SK-N-SH treated with all-trans-retinoic acid at 6 μM for 48 hours (cell line): ENCODE results near the gene C1QTNF12.

Source experiments
- ATAC-seq: fragments of 200-7000 bp; cut with Tn5 transposase; 3 replicates; pipeline ENCODE4 v1.9.1; 2020; ENCODE audit warnings: mild to moderate bottlenecking, moderate library complexity
- ARNTL ChIP-seq: fragments of 450-650 bp; formaldehyde crosslinking; IDR thresholded peaks from 2 replicates; pipeline ENCODE4 v1.5.0; 2020; ENCODE audit warnings: low read depth, mild to moderate bottlenecking, moderate library complexity, borderline replicate concordance
- BACH2 ChIP-seq: fragments of 250-450 bp; sonication (Bioruptor Pico); IDR thresholded peaks from 2 replicates; pipeline ENCODE4 v1.9.0; 2021; ENCODE audit warnings: mild to moderate bottlenecking, borderline replicate concordance
- CSDC2 ChIP-seq: fragments of 250-450 bp; sonication (Bioruptor Pico); IDR thresholded peaks from 2 replicates; pipeline ENCODE4 v1.5.0; 2020; ENCODE audit warnings: mild to moderate bottlenecking, moderate library complexity
- CSRNP3 ChIP-seq: fragments of 250-450 bp; sonication (Bioruptor Pico); IDR thresholded peaks from 2 replicates; pipeline ENCODE4 v1.5.1; 2021; ENCODE audit warnings: mild to moderate bottlenecking, moderate library complexity
- ESRRG ChIP-seq: fragments of 250-450 bp; sonication (Bioruptor Pico); IDR thresholded peaks from 2 replicates; pipeline ENCODE4 v1.6.1; 2021; ENCODE audit warnings: mild to moderate bottlenecking
- GLIS3 ChIP-seq: fragments of 250-450 bp; sonication (Bioruptor Pico); IDR thresholded peaks from 2 replicates; pipeline ENCODE4 v1.5.0; 2020; ENCODE audit warnings: mild to moderate bottlenecking, moderate library complexity
- ISL1 ChIP-seq: fragments of 250-450 bp; sonication (Bioruptor Pico); IDR thresholded peaks from 2 replicates; pipeline ENCODE4 v2.1.2; 2022; ENCODE audit warnings: mild to moderate bottlenecking, moderate library complexity
- OSR1 ChIP-seq: fragments of 250-450 bp; sonication (Bioruptor Pico); IDR thresholded peaks from 2 replicates; pipeline ENCODE4 v1.8.0; 2022; ENCODE audit warnings: moderate library complexity, mild to moderate bottlenecking, inconsistent platforms
- PPARA ChIP-seq: fragments of 250-450 bp; sonication (Bioruptor Pico); IDR thresholded peaks from 2 replicates; pipeline ENCODE4 v1.5.0; 2020; ENCODE audit warnings: mild to moderate bottlenecking, borderline replicate concordance
- RARB ChIP-seq: fragments of 250-450 bp; sonication (Bioruptor Pico); IDR thresholded peaks from 2 replicates; pipeline ENCODE4 v1.8.0; 2021; ENCODE audit warnings: mild to moderate bottlenecking, moderate library complexity
- SNAI2 ChIP-seq: fragments of 250-450 bp; sonication (Bioruptor Pico); IDR thresholded peaks from 2 replicates; pipeline ENCODE4 v1.5.0; 2020; ENCODE audit warnings: mild to moderate bottlenecking, moderate library complexity
- TCF4 ChIP-seq: fragments of 250-450 bp; sonication (Bioruptor Pico); IDR thresholded peaks from 2 replicates; pipeline ENCODE4 v1.8.0; 2021; ENCODE audit warnings: mild to moderate bottlenecking, moderate library complexity, borderline replicate concordance
- TOX ChIP-seq: fragments of 250-450 bp; sonication (Bioruptor Pico); IDR thresholded peaks from 2 replicates; pipeline ENCODE4 v1.8.0; 2021; ENCODE audit warnings: mild to moderate bottlenecking, moderate library complexity, borderline replicate concordance
- TSHZ2 ChIP-seq: fragments of 250-450 bp; sonication (Bioruptor Pico); IDR thresholded peaks from 2 replicates; pipeline ENCODE4 v1.5.0; 2020; ENCODE audit warnings: mild to moderate bottlenecking, moderate library complexity
- ZC3H10 ChIP-seq: fragments of 250-450 bp; sonication (Bioruptor Pico); IDR thresholded peaks from 2 replicates; pipeline ENCODE4 v1.5.1; 2021; ENCODE audit warnings: mild to moderate bottlenecking, moderate library complexity
- ZFP3 ChIP-seq: fragments of 250-450 bp; sonication (Bioruptor Pico); IDR thresholded peaks from 2 replicates; pipeline ENCODE4 v1.5.0; 2020; ENCODE audit warnings: mild to moderate bottlenecking, moderate library complexity
- ZFP30 ChIP-seq: fragments of 450-650 bp; formaldehyde crosslinking; IDR thresholded peaks from 2 replicates; pipeline ENCODE4 v1.5.0; 2022; ENCODE audit warnings: mild to moderate bottlenecking, moderate library complexity
- ZNF565 ChIP-seq: fragments of 450-650 bp; formaldehyde crosslinking; conservative IDR thresholded peaks from 2 replicates; pipeline ENCODE4 v1.5.0; 2020; ENCODE audit warnings: low read depth, mild to moderate bottlenecking, moderate library complexity
- ZNF70 ChIP-seq: fragments of 450-650 bp; formaldehyde crosslinking; IDR thresholded peaks from 2 replicates; pipeline ENCODE4 v1.5.0; 2020; ENCODE audit warnings: mild to moderate bottlenecking, moderate library complexity
- ZNF8 ChIP-seq: fragments of 450-650 bp; formaldehyde crosslinking; IDR thresholded peaks from 2 replicates; pipeline ENCODE4 v1.5.0; 2020; ENCODE audit warnings: mild to moderate bottlenecking, moderate library complexity
- TF ChIP-seq, protein P1 (sequence below): fragments of 250-450 bp; sonication (Bioruptor Pico); IDR thresholded peaks from 2 replicates; pipeline ENCODE4 v1.5.1; 2020; ENCODE audit warnings: low read depth, mild to moderate bottlenecking, moderate library complexity
- TF ChIP-seq, protein P2 (sequence below): fragments of 250-450 bp; sonication (Bioruptor Pico); IDR thresholded peaks from 2 replicates; pipeline ENCODE4 v1.8.0; 2021; ENCODE audit warnings: low read depth, mild to moderate bottlenecking, moderate library complexity, borderline replicate concordance

Gene C1QTNF12

DNA sequence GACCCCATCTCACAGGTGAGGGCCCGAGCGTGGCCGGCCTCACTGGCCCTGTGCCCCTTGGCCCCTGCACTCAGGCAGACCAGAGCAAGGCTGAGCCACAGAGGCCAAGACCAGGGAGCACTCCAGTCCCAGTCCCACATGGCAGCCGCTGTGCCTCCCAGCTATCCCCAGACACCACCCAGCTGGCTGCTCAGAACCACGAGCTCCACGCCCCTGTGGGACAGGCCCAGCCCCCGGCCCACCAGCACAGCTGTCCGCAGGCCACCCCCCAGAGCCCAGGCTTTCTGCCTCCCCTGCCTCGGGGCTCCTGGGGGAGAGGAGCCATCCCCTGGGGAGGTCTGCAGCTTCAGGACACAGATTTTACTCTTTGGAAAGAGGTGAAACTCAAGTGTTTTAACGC lies 9.1 kb upstream of the C1QTNF12 start:
- TF ChIP-seq GLIS3 (CRISPR knock-in tag) (no peak), TSHZ2 (CRISPR knock-in tag) (no peak), ZFP3 (CRISPR knock-in tag) (no peak), TCF4 (CRISPR knock-in tag) (no peak), TOX (CRISPR knock-in tag) (no peak), BACH2 (CRISPR knock-in tag) (no peak), ISL1 (CRISPR knock-in tag) (no peak), PPARA (CRISPR knock-in tag) (no peak), RARB (CRISPR knock-in tag) (no peak), CSRNP3 (CRISPR knock-in tag) (no peak), ZNF565 (CRISPR knock-in tag) (no peak), ZC3H10 (CRISPR knock-in tag) (no peak), ZFP30 (CRISPR knock-in tag) (no peak), ZNF70 (CRISPR knock-in tag) (no peak), OSR1 (CRISPR knock-in tag) (no peak), ARNTL (CRISPR knock-in tag) (no peak), ZNF8 (CRISPR knock-in tag) (no peak)
- TF ChIP-seq, protein P1, sequence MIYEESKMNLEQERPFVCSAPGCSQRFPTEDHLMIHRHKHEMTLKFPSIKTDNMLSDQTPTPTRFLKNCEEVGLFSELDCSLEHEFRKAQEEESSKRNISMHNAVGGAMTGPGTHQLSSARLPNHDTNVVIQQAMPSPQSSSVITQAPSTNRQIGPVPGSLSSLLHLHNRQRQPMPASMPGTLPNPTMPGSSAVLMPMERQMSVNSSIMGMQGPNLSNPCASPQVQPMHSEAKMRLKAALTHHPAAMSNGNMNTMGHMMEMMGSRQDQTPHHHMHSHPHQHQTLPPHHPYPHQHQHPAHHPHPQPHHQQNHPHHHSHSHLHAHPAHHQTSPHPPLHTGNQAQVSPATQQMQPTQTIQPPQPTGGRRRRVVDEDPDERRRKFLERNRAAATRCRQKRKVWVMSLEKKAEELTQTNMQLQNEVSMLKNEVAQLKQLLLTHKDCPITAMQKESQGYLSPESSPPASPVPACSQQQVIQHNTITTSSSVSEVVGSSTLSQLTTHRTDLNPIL: no peak
- TF ChIP-seq, all 23 proteins: peak for 0
- ATAC-seq: no peak

DNA sequence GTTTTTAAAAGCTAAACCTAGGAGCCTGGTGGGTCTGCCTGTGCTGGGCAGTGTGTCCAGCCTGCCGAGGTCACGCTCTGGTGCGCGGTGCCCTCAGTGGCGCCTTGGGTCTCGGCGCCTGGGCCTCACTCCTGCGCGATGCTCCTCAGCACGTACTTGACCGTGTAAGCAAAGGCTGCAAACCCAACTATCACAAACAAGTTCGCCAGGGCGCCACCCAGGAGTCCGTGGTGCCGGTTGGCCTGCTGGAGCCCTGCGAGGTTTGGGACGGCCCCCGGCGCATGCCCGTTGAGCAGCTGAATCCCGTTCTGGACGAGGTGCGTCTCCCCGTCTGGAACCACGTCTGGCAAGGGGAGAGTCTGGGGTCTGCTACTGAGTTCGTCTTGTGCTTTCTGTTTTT lies 8.6 kb upstream of the C1QTNF12 start:
- ATAC-seq: no peak
- TF ChIP-seq GLIS3 (CRISPR knock-in tag) (no peak), ISL1 (CRISPR knock-in tag) (no peak), ZC3H10 (CRISPR knock-in tag) (no peak), ESRRG (CRISPR knock-in tag) (no peak)

GRCh38 chr1:1254667-1254998 lies 8.1 kb upstream of the C1QTNF12 start:
- ATAC-seq: no peak
- TF ChIP-seq GLIS3 (CRISPR knock-in tag) (no peak), ZNF8 (CRISPR knock-in tag) (no peak), ARNTL (CRISPR knock-in tag) (no peak), TCF4 (CRISPR knock-in tag) (no peak), ZNF70 (CRISPR knock-in tag) (no peak), RARB (CRISPR knock-in tag) (no peak), ESRRG (CRISPR knock-in tag) (no peak), OSR1 (CRISPR knock-in tag) (no peak), TOX (CRISPR knock-in tag) (no peak), TSHZ2 (CRISPR knock-in tag) (no peak), ZNF565 (CRISPR knock-in tag) (no peak), SNAI2 (CRISPR knock-in tag) (no peak), CSDC2 (no peak), ZC3H10 (CRISPR knock-in tag) (no peak), BACH2 (CRISPR knock-in tag) (no peak)
- TF ChIP-seq, protein P2, sequence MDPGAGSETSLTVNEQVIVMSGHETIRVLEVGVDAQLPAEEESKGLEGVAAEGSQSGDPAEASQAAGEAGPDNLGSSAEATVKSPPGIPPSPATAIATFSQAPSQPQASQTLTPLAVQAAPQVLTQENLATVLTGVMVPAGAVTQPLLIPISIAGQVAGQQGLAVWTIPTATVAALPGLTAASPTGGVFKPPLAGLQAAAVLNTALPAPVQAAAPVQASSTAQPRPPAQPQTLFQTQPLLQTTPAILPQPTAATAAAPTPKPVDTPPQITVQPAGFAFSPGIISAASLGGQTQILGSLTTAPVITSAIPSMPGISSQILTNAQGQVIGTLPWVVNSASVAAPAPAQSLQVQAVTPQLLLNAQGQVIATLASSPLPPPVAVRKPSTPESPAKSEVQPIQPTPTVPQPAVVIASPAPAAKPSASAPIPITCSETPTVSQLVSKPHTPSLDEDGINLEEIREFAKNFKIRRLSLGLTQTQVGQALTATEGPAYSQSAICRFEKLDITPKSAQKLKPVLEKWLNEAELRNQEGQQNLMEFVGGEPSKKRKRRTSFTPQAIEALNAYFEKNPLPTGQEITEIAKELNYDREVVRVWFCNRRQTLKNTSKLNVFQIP: no peak
- TF ChIP-seq, protein P1: no peak
